ENCODE data around the gene FAM107B. TPM values are rescaled to one million over a fixed set of nuclear protein-coding genes. Genes with fewer than 3 reads are reported as not detected.
A peak's percentile ranks its signal among the peaks of the same experiment; 100 is the strongest.

FAM107B gene
- total RNA-seq, 4 donors from 2014 or later, result 12.3 to 41.3 (median 31.8) TPM

- 93 to 96% methylated on average over 3 of the region's 3 CpGs for WGBS, 2 donors
- H3K27ac ChIP-seq, result peak overlapping the region in 1 of 3 donors; percentile 86
- no peaks in the 10 kb centered on the region for H3K27me3 ChIP-seq
- TF ChIP-seq POLR2A (IDR thresholded peaks at IDR 0.05) (no peak), CTCF (IDR thresholded peaks at IDR 0.05) (no peak)
- intact Hi-C loops (cut with DNase I), result no loop called here
- DNase-seq, result no peak
- no peaks in the 10 kb centered on the region for H3K9me3 ChIP-seq
- H3K4me3 ChIP-seq (replicated peaks in 1 of 3), result no peak overlapping the region
- peaks cover 26 to 28% of the 10 kb centered on the region in 2 donors for H3K4me1 ChIP-seq
- no peaks in the 10 kb centered on the region for H3K36me3 ChIP-seq
Measured at GRCh38 chr10:14652067-14652466, 122.6 kb downstream of the FAM107B start.

- H3K9me3 ChIP-seq, result no peaks in the 10 kb centered on the region
- H3K27me3 ChIP-seq, result no peaks in the 10 kb centered on the region
- H3K36me3 ChIP-seq, result no peaks in the 10 kb centered on the region
- 89 to 93% methylated on average over 4 of the region's 4 CpGs for WGBS, 2 donors
- no peak overlapping the region for H3K27ac ChIP-seq
- intact Hi-C loops (cut with DNase I), result no loop called here
- no peak for TF ChIP-seq POLR2A (IDR thresholded peaks at IDR 0.05)
- no peak for TF ChIP-seq CTCF (IDR thresholded peaks at IDR 0.05)
- no peak for DNase-seq
- H3K4me3 ChIP-seq (replicated peaks in 1 of 3), result no peak overlapping the region
- H3K4me1 ChIP-seq, result peaks cover 26 to 28% of the 10 kb centered on the region in 2 donors
Measured at GRCh38 chr10:14649739-14650138, 125.0 kb downstream of the FAM107B start.

- WGBS, 2 donors, result 87% methylated on average over 2 of the region's 2 CpGs
- DNase-seq, result no peak
- Histone ChIP-seq H3K4me3 (replicated peaks in 1 of 3) (no peak overlapping the region), H3K27me3 (no peaks in the 10 kb centered on the region), H3K27ac (no peak overlapping the region), H3K9me3 (no peaks in the 10 kb centered on the region), H3K4me1 (peaks cover 20 to 21% of the 10 kb centered on the region in 2 donors), H3K36me3 (no peaks in the 10 kb centered on the region)
- intact Hi-C loops (cut with DNase I), result no loop called here
- TF ChIP-seq POLR2A (IDR thresholded peaks at IDR 0.05) (no peak), CTCF (IDR thresholded peaks at IDR 0.05) (no peak)
Measured at GRCh38 chr10:14648946-14649345, 125.8 kb downstream of the FAM107B start.

GRCh38 chr10:14648005-14648765 lies 126.5 kb downstream of the FAM107B start:
- no peak overlapping the region for H3K4me3 ChIP-seq (replicated peaks in 1 of 3)
- intact Hi-C loops (cut with DNase I), result no loop called here
- no peaks in the 10 kb centered on the region for H3K9me3 ChIP-seq
- H3K27me3 ChIP-seq, result no peaks in the 10 kb centered on the region
- WGBS, 2 donors, result 20 to 21% methylated on average over 14 to 15 of the region's 15 CpGs
- H3K36me3 ChIP-seq, result no peaks in the 10 kb centered on the region
- peak; percentile 74 to 80 for DNase-seq
- TF ChIP-seq POLR2A (IDR thresholded peaks at IDR 0.05), result no peak
- TF ChIP-seq CTCF (IDR thresholded peaks at IDR 0.05), result no peak
- H3K4me1 ChIP-seq, result peaks cover 13 to 14% of the 10 kb centered on the region in 2 donors
- H3K27ac ChIP-seq, result peak overlapping the region in 2 of 3 donors; percentile 43 to 63

- no peak overlapping the region for H3K27ac ChIP-seq
- TF ChIP-seq POLR2A (IDR thresholded peaks at IDR 0.05), result no peak
- no peak for TF ChIP-seq CTCF (IDR thresholded peaks at IDR 0.05)
- WGBS, 2 donors, result 60 to 79% methylated on average over 6 of the region's 6 CpGs
Measured at GRCh38 chr10:14645239-14645960, 129.3 kb downstream of the FAM107B start.

More at GRCh38 chr10:14645239-14645960, 129.3 kb downstream of the FAM107B start:
- Histone ChIP-seq H3K27me3 (no peaks in the 10 kb centered on the region), H3K36me3 (no peaks in the 10 kb centered on the region), H3K4me3 (replicated peaks in 1 of 3) (no peak overlapping the region), H3K9me3 (no peaks in the 10 kb centered on the region), H3K4me1 (peaks cover 3 to 8% of the 10 kb centered on the region in 2 donors)
- DNase-seq, result no peak
- intact Hi-C loops (cut with DNase I), result no loop called here

Measured in thyroid gland (tissue), 4 donors.